WERI-Rb-1 (cell line): ENCODE results near the gene CFAP107.
A peak's percentile ranks its signal among the peaks of the same experiment; 100 is the strongest.
"Not testable (repeated sequence)": the region's sequence is repeated elsewhere in the genome, so short reads cannot be mapped to it uniquely, and the experiment has no call there.

ENCODE experiments used
- DNase-seq: peaks from one replicate; pipeline ENCODE4 v3.0.0-alpha.2; 2020
- H3K27ac ChIP-seq: fragments of 250-450 bp; sonication (Bioruptor Pico); 2 replicates; pipeline ENCODE4 v1.5.1; 2020; ENCODE audit warnings: mild to moderate bottlenecking, moderate library complexity
- H3K27me3 ChIP-seq: fragments of 250-450 bp; sonication (Bioruptor Pico); 2 replicates; pipeline ENCODE4 v1.5.1; 2021; ENCODE audit warnings: mild to moderate bottlenecking, low read depth, moderate library complexity; ENCODE audit not compliant: insufficient read depth, severe bottlenecking
- H3K36me3 ChIP-seq: fragments of 250-450 bp; sonication (Bioruptor Pico); 2 replicates; pipeline ENCODE4 v1.5.1; 2020; ENCODE audit warnings: mild to moderate bottlenecking, moderate library complexity
- H3K4me3 ChIP-seq: 2 replicates; pipeline ENCODE4 v1.5.1; 2011; ENCODE audit warnings: low read depth, mild to moderate bottlenecking, control low read depth, low read length
- H3K9me3 ChIP-seq: fragments of 250-450 bp; sonication (Bioruptor Pico); 2 replicates; pipeline ENCODE4 v1.5.1; 2021; ENCODE audit warnings: mild to moderate bottlenecking, moderate library complexity; ENCODE audit not compliant: severe bottlenecking
- TF ChIP-seq, protein P1 (sequence below): IDR thresholded peaks from 2 replicates; pipeline ENCODE4 v1.5.1; 2011; ENCODE audit warnings: low read depth, mild to moderate bottlenecking, control low read depth, inconsistent platforms, low read length

CFAP107 gene

DNA sequence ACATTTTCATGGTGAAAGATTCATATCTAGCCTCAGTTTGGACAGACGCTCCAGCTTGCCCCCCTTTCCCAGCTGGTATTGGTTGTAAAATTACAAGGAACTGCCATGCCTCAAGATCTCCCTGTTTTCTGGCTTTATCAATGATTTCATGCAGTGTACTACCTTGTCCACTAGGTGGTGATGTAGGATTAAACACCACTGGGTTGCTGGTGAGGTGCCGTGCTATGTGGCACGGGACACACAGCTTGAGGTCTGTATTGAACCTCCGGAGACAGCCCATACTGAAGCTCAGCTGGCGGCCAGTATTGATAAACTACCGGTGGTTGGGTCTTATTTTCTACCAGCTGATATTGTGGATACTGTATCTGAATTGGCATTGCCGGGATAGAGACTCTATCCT lies 37.8 kb downstream of the CFAP107 start:
- TF ChIP-seq, protein P1, sequence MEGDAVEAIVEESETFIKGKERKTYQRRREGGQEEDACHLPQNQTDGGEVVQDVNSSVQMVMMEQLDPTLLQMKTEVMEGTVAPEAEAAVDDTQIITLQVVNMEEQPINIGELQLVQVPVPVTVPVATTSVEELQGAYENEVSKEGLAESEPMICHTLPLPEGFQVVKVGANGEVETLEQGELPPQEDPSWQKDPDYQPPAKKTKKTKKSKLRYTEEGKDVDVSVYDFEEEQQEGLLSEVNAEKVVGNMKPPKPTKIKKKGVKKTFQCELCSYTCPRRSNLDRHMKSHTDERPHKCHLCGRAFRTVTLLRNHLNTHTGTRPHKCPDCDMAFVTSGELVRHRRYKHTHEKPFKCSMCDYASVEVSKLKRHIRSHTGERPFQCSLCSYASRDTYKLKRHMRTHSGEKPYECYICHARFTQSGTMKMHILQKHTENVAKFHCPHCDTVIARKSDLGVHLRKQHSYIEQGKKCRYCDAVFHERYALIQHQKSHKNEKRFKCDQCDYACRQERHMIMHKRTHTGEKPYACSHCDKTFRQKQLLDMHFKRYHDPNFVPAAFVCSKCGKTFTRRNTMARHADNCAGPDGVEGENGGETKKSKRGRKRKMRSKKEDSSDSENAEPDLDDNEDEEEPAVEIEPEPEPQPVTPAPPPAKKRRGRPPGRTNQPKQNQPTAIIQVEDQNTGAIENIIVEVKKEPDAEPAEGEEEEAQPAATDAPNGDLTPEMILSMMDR: peak; percentile 18; the same call in 1 of the 2 replicates
- H3K9me3 ChIP-seq, H3K27ac ChIP-seq, H3K4me3 ChIP-seq, H3K36me3 ChIP-seq: not testable (repeated sequence)
- H3K27me3 ChIP-seq: peaks cover 19% of the 10 kb centered on the region
- peak; percentile 16 for DNase-seq

- not testable (repeated sequence) for H3K4me3 ChIP-seq, H3K36me3 ChIP-seq, H3K9me3 ChIP-seq, H3K27ac ChIP-seq, H3K27me3 ChIP-seq, DNase-seq
These were observed 38.7 kb downstream of the CFAP107 start for GRCh38 chr1:12784729-12785128.

GRCh38 chr1:12791097-12791496 lies 45.1 kb downstream of the CFAP107 start, which contains the start of gene PRAMEF1:
TSS of gene PRAMEF1 (plus strand) at chr1:12791397. CDS start at chr1:12793228, 1,831 bp downstream.
- not testable (repeated sequence) for H3K9me3 ChIP-seq, H3K27me3 ChIP-seq, DNase-seq, H3K36me3 ChIP-seq, H3K4me3 ChIP-seq, H3K27ac ChIP-seq

DNA sequence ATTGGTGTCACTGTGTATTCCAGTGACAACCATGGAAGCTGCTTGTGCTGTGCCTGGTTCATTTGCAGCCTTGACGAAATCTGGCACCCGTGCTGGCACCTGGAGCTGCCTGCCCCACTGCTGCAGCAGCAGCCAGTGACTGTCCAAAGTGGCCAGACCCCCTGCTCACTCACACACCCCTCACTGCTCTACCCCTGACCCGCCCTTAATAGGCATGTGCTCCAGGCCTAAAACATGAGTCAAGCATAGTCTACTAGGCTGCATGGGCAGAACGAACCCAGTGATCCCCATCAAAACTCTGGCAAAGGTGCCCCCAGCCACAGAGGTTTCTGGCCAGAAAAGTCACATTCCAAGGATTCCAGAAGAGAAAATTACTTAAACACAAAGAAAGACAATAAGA lies 52.9 kb downstream of the CFAP107 start:
- Histone ChIP-seq H3K9me3 (no peaks in the 10 kb centered on the region), H3K4me3 (no peak overlapping the region), H3K27me3 (peaks cover 32% of the 10 kb centered on the region), H3K27ac (no peak overlapping the region), H3K36me3 (no peaks in the 10 kb centered on the region)
- DNase-seq: no peak
- TF ChIP-seq, protein P1: no peak

- Histone ChIP-seq H3K27ac (no peak overlapping the region), H3K9me3 (no peaks in the 10 kb centered on the region), H3K36me3 (no peaks in the 10 kb centered on the region), H3K27me3 (peaks cover 33% of the 10 kb centered on the region), H3K4me3 (no peak overlapping the region)
- DNase-seq: no peak
- TF ChIP-seq, protein P1: no peak
These were observed 53.7 kb downstream of the CFAP107 start for GRCh38 chr1:12799730-12800129.

GRCh38 chr1:12809933-12810332 lies 63.9 kb downstream of the CFAP107 start:
- DNase-seq: no peak
- Histone ChIP-seq H3K9me3 (no peaks in the 10 kb centered on the region), H3K27me3 (peaks cover 53% of the 10 kb centered on the region), H3K36me3 (no peaks in the 10 kb centered on the region), H3K27ac (no peak overlapping the region), H3K4me3 (no peak overlapping the region)
- TF ChIP-seq, protein P1: no peak

GRCh38 chr1:12810691-12811408 lies 64.8 kb downstream of the CFAP107 start:
- Histone ChIP-seq H3K27ac (no peak overlapping the region), H3K27me3 (peaks cover 45% of the 10 kb centered on the region), H3K4me3 (no peak overlapping the region), H3K36me3 (no peaks in the 10 kb centered on the region), H3K9me3 (no peaks in the 10 kb centered on the region)
- TF ChIP-seq, protein P1: no peak
- DNase-seq: no peak
